ENCODE results near the gene STAMBP. TPM values are rescaled to one million over a fixed set of nuclear protein-coding genes. Genes with fewer than 3 reads are reported as not detected.

Gene STAMBP
- total RNA-seq, 1 experiment from 2014 or later: 41.4 TPM

DNA sequence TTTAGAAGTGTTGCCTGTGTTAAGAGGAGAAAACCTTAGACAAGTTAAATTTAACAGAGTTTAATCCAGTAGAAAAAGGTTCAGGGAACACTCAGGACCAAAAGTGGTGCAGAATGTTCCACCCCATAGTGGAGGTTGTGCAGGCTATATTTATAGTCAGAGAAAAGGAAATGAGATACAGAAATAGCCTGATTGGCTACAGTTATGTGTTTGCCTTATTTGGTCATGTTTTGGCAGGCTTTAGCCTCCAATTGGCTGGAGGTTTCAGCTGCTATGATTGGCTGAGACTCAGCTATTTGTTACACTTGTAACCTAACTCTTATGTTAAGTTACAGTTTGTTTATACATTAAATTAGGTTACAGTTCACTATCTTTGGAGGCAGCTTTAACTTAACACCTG is 4.2 kb downstream of the STAMBP start:
- DNase-seq (ENCODE audit: low spot score): peak; percentile 44
- in situ Hi-C loops (cut with HindIII; ENCODE audit: low sequenced_read_pairs): no loop called here

DNA sequence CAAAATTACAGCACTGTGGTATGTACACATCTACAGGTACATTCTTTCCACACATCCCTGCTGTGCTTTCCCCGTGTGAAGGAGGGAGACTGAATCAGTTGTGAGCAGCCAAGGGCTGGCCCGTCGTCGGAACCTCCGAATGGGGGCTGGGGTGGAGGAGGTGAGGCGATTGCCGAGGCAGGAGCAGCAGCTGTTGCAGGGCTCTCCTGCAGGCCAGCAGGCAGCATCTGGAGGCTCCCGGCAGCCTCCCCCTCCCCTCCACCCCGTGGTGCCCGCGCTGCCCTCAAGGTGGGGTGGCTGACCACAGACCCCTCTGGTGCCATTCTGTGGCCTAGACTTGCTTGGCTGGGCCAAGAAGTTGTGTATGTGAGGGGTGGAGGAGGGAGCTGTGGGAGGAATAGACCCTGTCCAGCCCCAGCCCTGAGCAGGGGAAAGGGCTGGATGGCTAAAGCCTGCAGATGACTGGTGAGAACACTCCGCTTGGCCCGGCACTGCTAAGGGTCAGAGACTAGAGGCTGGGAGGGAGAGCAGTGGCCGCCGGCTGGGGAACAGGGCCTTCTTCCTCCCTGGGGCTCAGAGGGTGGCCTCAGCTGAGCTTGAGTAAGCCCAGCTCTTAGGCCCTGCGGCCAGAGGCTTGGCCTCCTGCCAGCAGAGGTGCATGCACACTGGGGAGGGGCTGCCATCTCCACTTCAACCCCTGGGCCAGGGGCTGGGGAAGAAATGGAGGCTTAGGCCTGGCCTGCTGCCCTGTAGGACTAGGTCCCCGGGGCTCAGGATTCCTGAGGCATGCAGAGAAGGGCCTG is 7.6 kb downstream of the STAMBP start:
- in situ Hi-C loops (cut with HindIII; ENCODE audit: low sequenced_read_pairs): no loop called here

DNA sequence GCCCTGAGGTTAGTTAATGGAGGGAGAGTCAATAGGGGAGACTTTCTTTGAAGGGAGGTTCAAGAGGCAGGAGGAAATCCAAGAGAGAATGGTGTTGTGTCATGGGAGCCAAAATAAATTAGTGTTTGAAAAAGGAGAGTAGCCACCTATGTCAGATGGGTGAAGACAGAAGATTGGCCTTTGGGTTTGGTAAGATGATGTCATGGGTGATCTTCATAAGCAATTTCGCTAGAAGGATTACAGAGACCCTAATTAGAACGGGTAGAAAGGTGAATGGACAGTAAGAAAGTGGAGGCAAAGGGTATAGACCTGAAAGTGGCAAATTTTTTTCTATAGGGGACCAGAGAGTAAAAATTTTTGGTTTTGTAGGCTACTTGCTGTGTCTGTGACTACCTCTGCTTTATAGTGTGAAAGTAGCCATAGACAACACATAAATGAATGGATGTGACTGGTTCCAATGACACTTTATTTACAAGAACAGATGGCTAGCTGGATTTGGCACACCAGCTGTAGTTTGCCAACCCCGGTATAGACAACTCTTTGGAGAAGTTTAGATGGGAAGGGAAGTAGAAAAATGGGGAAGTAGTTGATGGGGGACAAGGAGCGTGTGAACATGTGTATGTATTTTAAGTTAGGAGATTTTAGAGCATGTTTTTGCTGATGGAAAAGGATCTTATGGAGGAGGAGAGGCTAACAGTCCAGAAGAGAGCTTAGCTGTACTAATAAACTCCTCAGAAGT is 9.3 kb downstream of the STAMBP start:
- in situ Hi-C loops (cut with HindIII; ENCODE audit: low sequenced_read_pairs): no loop called here
- DNase-seq (ENCODE audit: low spot score): no peak

More for the DNA sequence above, 7.6 kb downstream of the STAMBP start:
- DNase-seq (ENCODE audit: low spot score): no peak

DNA sequence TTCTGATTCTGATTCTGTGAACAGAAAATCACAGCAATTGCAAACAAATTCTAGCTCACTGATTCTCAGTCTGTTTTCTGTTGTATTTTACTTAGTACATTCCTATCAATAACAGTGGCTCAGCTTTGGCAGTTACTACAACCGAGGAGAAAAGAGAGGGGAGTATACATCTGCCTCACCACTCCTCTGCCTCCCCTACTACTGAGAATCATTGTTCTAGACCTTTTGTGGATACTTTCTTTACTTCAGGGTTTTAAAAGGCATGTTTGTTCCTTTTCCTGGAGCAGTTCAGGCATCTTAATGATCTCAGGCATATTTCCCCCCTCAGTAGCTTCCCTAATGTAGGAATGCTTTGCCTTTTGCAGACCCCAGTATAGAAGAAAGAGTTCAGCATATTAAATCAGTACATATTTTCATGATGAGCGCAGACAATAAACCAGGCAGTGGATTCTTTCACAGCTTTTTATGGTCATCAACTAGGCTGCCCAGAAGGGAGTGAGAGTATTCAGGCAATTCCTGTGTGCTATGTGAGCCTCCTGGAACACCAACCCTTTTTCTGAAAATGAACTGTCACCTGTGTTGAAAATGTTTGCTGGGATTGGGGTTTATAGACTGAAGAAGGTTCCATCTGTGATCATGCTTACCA is 10.3 kb downstream of the STAMBP start:
- DNase-seq (ENCODE audit: low spot score): no peak
- in situ Hi-C loops (cut with HindIII; ENCODE audit: low sequenced_read_pairs): no loop called here

DNA sequence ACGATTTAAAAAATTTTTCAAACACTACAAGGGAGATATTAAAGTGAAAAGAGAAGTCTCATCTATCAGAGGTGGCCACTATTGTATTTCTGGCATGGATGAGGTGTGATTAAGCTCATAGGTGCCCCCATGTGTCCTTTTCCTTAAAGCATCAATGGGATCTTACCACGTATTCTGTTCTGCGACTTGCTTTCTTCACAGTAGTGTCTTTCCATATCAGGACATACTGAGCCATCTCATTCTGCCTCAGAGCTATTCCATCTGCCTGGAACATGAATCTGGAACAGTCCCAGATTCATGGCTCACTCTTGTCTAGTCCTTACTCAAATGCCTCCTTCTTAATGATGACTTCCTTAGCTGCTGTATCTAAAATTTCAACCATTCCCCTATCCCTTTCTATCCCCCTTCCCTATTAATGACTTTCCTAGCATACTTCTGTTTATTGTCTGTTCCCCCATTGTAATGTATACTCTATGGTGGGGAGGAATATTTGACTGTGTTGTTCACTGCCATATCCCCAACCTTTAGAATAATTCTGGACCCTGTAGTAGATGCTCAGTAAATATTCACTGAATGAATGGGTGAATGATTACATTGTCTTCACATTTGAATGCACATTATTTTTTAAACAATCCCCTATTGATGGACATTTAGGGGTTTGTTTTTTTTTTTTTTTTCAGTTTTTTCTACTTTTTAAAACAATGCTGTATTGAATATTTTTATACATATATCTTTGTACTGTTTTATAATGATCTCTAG is 11.1 kb downstream of the STAMBP start:
- in situ Hi-C loops (cut with HindIII; ENCODE audit: low sequenced_read_pairs): no loop called here
- peak; percentile 67 for DNase-seq (ENCODE audit: low spot score)

DNA sequence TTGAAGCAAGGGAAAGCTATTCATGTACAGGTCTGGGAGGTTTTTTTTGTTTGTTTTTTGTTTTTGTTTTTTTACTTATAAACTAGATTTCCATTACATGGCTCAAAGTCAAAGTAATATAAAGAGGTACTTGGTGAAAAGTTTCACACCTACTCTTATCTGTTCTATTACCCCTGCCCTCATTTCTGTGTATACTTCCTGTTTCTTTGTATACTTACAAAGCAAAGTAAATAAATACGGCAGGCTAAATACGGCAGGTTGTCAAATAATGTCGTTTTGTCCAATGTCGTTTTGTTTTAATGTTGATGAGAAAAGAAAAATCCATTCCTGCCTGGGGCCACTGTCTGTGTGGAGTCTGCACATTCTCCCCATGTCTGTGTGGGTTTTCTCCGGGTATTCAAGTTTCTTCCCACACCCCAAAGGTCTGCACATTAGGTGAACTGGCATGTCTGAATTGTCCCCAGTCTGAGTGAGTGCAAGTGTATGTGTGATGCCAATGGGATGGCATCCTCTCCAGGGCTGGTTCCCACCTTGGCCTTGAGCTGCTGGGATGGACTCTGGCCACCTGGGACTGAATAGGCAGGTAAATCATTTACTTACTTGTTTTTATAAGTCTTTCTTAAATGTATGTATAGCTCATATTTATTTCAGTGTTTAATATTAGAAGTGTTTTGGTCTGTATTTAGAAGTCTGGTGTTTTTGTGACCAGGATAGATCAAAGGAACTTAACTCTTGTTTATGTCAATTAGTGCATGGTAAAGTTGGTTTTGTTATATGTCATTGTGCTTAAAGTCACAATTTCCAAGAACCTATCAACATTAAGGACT is 13.4 kb downstream of the STAMBP start:
- in situ Hi-C loops (cut with HindIII; ENCODE audit: low sequenced_read_pairs): no loop called here
- no peak for DNase-seq (ENCODE audit: low spot score)

DNA sequence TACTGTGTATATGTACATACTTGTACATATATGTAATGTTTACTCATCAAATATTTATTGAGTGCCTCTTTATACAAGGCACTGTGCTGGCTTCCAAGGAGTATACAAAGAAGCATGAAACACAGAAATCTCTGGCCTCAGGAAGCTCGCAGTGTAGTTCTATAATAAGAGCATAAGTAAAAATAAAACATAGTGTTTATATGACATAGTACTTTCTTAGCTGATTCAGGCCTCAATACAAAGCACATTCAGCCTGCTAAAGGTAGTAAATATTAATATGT is 13.9 kb downstream of the STAMBP start:
- in situ Hi-C loops (cut with HindIII; ENCODE audit: low sequenced_read_pairs): no loop called here
- no peak for DNase-seq (ENCODE audit: low spot score)

DNA sequence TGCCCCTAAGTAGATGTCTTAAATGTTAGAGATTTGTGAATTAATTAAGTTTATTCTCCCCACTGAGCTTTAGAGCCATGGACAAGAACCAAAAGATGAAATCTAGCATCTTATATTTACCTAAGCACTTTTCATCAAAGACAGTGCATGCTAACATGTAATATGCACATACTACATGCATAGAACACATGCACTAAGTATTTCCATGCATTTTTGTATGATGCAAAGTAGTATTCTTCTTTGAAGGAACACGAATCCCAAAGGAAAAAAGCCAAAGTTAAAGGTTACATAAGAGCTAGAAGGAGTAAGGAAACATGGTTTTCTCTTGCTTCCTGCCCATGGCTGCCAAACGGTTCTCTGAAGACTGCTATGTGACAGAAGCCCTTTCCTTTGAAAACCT is 15.3 kb downstream of the STAMBP start:
- no peak for DNase-seq (ENCODE audit: low spot score)
- in situ Hi-C loops (cut with HindIII; ENCODE audit: low sequenced_read_pairs): no loop called here

DNA sequence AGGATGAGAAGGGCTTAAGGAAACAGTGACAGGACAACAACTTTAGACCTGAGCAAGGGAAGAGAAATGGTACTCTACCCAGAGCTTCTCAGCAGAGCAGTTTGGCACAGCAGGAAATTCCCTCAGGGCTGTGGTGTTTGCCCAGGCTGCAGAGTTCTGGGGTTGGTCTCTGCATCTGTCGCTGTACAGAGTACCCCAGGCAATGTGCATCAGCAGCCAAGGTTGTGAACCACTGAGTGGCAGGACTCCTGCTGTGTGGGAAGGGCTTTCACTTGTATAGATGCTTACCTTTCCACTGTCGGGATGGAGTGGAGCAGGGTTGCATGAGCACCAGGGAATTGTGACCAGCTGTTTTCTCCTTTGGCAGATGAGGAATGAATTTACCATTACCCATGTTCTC is 21.2 kb downstream of the STAMBP start:
- in situ Hi-C loops (cut with HindIII; ENCODE audit: low sequenced_read_pairs): no loop called here
- no peak for DNase-seq (ENCODE audit: low spot score)

DNA sequence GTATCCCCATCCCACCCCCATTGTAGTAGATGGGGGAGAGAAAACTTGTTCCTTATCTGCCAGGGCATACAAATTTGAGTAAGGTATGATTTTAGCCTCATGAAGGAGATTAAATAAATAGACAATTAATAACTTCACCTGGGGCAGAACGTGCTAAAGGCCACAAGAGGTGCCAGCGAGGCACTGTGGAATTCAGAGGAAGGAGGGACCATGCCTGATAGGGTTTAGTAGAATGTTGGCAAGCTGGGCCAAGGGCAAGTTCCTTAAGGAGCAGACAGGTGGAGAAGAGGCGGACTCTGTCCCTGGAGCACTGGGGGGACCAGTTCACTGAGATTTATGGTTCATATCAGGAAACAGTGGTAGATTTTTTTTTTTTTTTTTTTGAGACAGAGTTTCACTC is 22.5 kb downstream of the STAMBP start:
- in situ Hi-C loops (cut with HindIII; ENCODE audit: low sequenced_read_pairs): no loop called here
- no peak for DNase-seq (ENCODE audit: low spot score)

DNA sequence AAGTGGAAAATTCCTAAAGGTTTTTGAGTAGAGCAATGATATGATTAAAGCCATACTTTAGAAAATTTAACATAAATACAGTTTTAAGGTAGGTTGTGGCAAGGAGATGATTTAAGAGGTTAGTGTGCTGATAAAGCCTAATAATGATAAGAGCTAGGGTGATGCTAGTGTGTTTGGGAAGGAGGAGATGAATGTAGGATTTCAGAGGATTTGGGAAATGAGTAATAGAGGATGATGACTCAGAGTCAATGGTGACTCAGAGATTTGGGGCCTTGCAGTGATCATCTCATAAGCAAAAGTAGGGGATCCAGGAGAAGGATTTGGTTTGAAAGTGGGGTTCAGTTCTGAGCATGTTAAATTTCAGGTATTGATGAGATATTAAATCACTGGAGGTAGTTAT is 23.3 kb downstream of the STAMBP start:
- no peak for DNase-seq (ENCODE audit: low spot score)
- in situ Hi-C loops (cut with HindIII; ENCODE audit: low sequenced_read_pairs): no loop called here

DNA sequence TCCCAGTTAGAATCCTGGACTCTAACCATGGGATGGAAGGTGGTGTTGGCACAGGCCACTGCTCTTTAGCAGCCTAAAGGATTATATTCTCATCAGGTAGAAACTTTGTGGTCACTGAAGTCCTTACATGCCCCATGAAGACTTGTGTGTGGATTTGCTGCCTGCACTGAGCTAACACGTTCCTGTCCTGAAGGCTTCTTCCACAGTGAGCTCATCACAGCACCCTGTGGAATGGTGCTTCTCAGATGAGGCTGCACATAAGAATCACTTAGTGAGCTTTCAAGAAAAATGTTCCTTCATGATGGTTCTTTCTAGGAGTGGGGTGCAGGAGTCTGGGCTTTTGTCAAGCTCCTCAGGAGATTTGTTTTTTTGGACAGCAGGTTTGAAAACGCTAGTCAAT is 26.8 kb downstream of the STAMBP start:
- DNase-seq (ENCODE audit: low spot score): no peak
- in situ Hi-C loops (cut with HindIII; ENCODE audit: low sequenced_read_pairs): no loop called here

DNA sequence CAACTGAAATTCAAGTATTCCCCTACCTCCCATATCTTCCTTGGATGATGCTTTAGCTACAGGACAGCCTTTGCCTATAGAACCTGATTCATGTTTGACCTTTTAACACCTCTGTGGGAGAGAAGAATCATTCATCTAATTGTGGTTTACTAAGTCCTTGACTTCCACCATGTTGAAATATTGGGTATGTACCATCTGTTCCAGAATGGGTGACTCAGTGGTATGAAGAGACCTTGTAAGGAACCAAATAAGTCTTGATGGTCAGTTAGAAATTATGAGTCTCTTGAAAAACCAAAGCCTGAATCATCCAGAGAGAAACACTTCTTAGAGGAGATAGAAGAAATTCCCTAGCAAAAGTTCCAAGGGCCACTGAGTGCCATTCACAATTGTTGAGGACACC is 27.5 kb downstream of the STAMBP start:
- in situ Hi-C loops (cut with HindIII; ENCODE audit: low sequenced_read_pairs): no loop called here
- no peak for DNase-seq (ENCODE audit: low spot score)

DNA sequence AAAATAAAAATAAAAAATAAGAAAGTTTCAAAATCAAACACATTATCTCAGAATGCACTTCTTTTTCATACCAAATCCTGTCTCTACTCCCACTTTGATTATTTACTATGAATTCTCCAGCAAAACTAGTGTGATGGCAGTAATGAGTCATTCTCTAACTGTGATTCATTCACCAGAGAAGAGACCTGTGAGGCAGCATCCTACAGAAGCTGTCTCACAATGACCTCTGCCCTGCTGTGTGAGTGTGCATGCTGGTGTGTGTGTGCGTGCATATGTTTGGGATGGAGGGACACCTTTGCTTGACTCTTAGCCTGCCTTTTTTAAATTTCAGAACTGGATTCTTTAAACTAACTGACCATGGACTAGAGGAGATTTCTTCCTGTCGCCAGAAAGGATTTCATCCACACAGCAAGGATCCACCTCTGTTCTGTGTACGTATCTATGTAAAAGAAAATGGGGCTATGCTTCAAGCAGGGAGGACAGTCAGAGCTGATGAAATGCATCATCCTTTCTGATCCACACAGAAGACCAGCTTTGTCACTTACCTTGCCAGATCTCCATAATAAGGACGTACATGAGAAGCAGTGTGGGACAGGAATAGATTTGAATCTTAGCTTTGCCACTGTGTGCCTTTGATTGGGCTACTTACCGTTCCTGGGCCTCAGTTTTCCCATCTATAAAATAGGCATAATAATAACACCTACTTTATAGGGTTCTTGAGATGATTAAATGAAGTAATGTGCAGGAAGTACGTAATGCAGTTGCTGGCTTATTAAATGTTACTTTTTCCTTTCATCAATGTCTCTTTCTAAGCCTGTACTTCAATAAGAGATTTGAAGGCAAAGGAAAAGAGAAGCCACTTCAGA is 31.2 kb downstream of the STAMBP start:
- in situ Hi-C loops (cut with HindIII; ENCODE audit: low sequenced_read_pairs): no loop called here

DNA sequence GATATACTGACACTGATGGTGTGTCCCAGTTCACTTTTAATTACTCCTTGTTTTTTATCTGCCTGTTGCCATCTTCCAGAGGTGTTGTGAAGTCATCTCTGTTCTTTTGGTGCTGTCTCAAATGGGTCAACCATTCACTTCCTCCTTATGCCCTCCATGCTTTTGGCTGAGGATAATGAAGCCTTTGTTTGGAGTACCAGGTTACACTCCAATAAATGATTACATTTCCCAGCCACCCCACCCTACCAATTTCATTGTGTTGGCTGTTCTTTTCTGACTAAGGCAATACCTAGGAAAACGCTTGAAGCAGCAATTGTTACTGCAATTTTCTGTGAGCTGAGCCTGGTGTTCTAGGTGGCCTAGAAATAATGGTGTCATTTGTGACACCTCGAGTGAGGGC is 34.2 kb downstream of the STAMBP start:
- DNase-seq (ENCODE audit: low spot score): no peak
- in situ Hi-C loops (cut with HindIII; ENCODE audit: low sequenced_read_pairs): no loop called here

More for the DNA sequence above, 31.2 kb downstream of the STAMBP start:
- DNase-seq (ENCODE audit: low spot score): no peak

DNA sequence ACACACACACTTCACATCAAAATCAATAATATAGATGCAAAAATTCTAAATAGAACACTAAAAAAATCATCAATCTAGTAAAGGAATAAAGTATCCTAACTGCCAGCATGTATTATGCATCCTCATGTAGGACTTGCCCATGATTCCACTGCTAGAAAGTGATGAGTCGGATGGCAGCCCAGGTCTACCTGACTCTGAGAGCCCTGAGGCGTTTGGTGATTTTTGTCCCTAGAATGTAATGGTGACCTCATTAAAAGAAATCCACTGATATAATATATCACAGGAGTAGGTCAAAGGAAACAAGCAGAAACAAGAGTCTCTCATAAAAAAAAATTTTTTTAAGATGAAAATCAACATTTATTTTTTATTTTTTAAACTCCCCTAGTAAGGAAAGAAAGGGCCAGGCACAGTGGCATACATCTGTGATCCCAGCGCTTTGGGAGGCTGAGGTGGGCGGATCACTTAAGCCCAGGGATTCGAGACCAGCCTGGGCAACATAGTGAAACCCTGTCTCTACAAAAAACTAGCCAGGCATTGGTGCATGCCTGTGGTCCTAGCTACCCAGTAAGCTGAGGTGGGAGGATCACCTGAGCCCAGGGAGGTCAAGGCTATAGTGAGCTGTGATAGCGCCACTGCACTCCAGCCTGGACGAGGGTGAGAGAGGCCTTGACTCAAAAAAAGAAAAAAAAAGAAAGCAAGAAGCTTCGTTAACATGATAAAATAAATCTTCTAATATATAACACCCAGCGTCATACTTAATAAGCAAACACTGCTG is 39.6 kb downstream of the STAMBP start:
- no peak for DNase-seq (ENCODE audit: low spot score)
- in situ Hi-C loops (cut with HindIII; ENCODE audit: low sequenced_read_pairs): no loop called here

DNA sequence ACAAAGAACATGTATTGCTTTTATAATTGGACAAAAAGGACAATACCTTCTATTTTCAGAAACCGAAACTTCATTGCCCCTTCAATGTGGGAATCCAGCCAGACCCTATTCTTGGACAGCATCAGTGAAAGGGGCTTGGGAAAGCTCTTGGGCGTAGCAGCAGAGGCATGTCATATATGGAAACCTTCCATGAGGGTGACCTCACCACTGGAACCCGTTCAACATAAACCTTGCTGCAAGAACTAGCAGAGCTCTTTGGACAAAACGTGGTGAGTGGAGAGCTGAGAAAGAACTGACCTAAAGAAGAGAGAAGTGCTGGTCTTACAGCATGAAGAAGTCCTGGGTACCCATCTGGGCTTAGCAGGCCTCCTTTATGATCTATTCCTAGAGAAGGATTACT is 41.3 kb downstream of the STAMBP start:
- peak; percentile 54 for DNase-seq (ENCODE audit: low spot score)
- in situ Hi-C loops (cut with HindIII; ENCODE audit: low sequenced_read_pairs): no loop called here

All from G401 (cell line).